Liver (tissue), 9 donors: ENCODE results near the gene NAPEPLD. TPM values are rescaled to one million over a fixed set of nuclear protein-coding genes. Genes with fewer than 3 reads are reported as not detected.

Source experiments
- DNase-seq: peaks from one replicate; pipeline ENCODE4 v3.0.0-alpha.2; 2017; ENCODE audit warnings: low spot score
- H3K27ac ChIP-seq, 2 donors: one replicate each; pipeline ENCODE4 v1.7.0; 2013; ENCODE audit warnings: inconsistent platforms in 2 of 2, low read length in 2 of 2, control low read depth in 1 of 2, low read depth in 1 of 2, mild to moderate bottlenecking in 1 of 2
- H3K27me3 ChIP-seq, 4 donors: one replicate each; pipeline versions ENCODE4 v1.6.1 to v1.7.0; 2013; ENCODE audit warnings: low read length in 3 of 4, inconsistent platforms in 1 of 4, mild to moderate bottlenecking in 1 of 4, moderate library complexity in 1 of 4; ENCODE audit not compliant: control insufficient read depth in 4 of 4, insufficient read depth in 4 of 4
- H3K36me3 ChIP-seq, 4 donors: one replicate each; pipeline versions ENCODE4 v1.6.1 to v1.7.0; 2013; ENCODE audit warnings: low read length in 3 of 4, mild to moderate bottlenecking in 3 of 4, low read depth in 1 of 4, moderate library complexity in 1 of 4; ENCODE audit not compliant: control insufficient read depth in 4 of 4, insufficient read depth in 3 of 4
- H3K4me1 ChIP-seq, 4 donors: one replicate each; pipeline versions ENCODE4 v1.6.1 to v1.7.0; 2013; ENCODE audit warnings: low read length in 3 of 4, mild to moderate bottlenecking in 3 of 4, moderate library complexity in 1 of 4; ENCODE audit not compliant: control insufficient read depth in 4 of 4, insufficient read depth in 4 of 4
- H3K4me3 ChIP-seq, 3 donors: one replicate each; pipeline versions ENCODE4 v1.6.1 to v1.7.0; 2013; ENCODE audit warnings: low read length in 3 of 3, control low read depth in 1 of 3, low read depth in 1 of 3, mild to moderate bottlenecking in 1 of 3
- H3K9ac ChIP-seq, 2 donors: one replicate each; pipeline ENCODE4 v1.7.0; 2013; ENCODE audit warnings: low read length in 2 of 2, mild to moderate bottlenecking in 2 of 2, moderate library complexity in 2 of 2, control low read depth in 1 of 2, low read depth in 1 of 2
- H3K9me3 ChIP-seq, 4 donors: one replicate each; pipeline versions ENCODE4 v1.6.1 to v1.7.0; 2013; ENCODE audit warnings: low read length in 3 of 4; ENCODE audit not compliant: control insufficient read depth in 4 of 4
- EGR1 ChIP-seq, 2 donors: IDR thresholded peaks; 2 replicates each; pipeline ENCODE4 v1.6.1; 2016 to 2018; ENCODE audit warnings: antibody characterized with exemption in 2 of 2, low read depth in 2 of 2
- GABPA ChIP-seq, 2 donors: IDR thresholded peaks in 1 of 2; conservative IDR thresholded peaks in 1 of 2; 2 replicates each; pipeline ENCODE4 v1.6.1; 2016; ENCODE audit warnings: antibody characterized with exemption in 2 of 2, mild to moderate bottlenecking in 1 of 2, moderate library complexity in 1 of 2
- HNF4G ChIP-seq: IDR thresholded peaks from 2 replicates; pipeline ENCODE4 v1.6.1; 2016; ENCODE audit warnings: antibody characterized with exemption
- RAD21 ChIP-seq, 2 donors: IDR thresholded peaks; 2 replicates each; pipeline ENCODE4 v1.6.1; 2016; ENCODE audit warnings: antibody characterized with exemption in 2 of 2, mild to moderate bottlenecking in 2 of 2
- SP1 ChIP-seq: IDR thresholded peaks from 2 replicates; pipeline ENCODE4 v1.6.1; 2018; ENCODE audit warnings: antibody characterized with exemption, mild to moderate bottlenecking
- YY1 ChIP-seq: IDR thresholded peaks from 2 replicates; pipeline ENCODE4 v1.6.1; 2016; ENCODE audit warnings: antibody characterized with exemption, mild to moderate bottlenecking
- WGBS: extraction: QIAGEN DNeasy Blood & Tissue Kit; methylation state at CpG from one replicate; pipeline ENCODE4 v1.1.7; 2013; 5-methylcytosine and 5-hydroxymethylcytosine counted together
- polyA plus RNA-seq, 2 donors: library from polyadenylated mRNA; stranded (reverse) in 1 of 2; unstranded in 1 of 2; fragments of 200-250 nt in 1 of 2; fragments of >200 nt in 1 of 2; fragmentation: Nextera tagmentation in 1 of 2; extraction: Ambion mirVana in 1 of 2; gene quantifications; one replicate each; pipeline versions ENCODE4 v1.2.1 to v1.2.3, GENCODE V29; 2013 to 2015
- total RNA-seq, 2 donors: library from RNA; depleted of rRNA; stranded (reverse); fragments of >200 nt; gene quantifications; one replicate each; pipeline ENCODE4 v1.2.3, GENCODE V29; 2014
- TF ChIP-seq, protein P1 (sequence below): fragments of 150-350 bp; IDR thresholded peaks from 2 replicates; pipeline ENCODE4 v1.5.1; 2017; ENCODE audit warnings: improper control_type of control experiment, low read depth, low read length; ENCODE audit not compliant: missing input control
- TF ChIP-seq, protein P2 (sequence below): IDR thresholded peaks from 2 replicates; pipeline ENCODE4 v1.6.1; 2016; ENCODE audit warnings: antibody characterized with exemption
- TF ChIP-seq, protein P3 (sequence below): IDR thresholded peaks from 2 replicates; pipeline ENCODE4 v1.6.1; 2016; ENCODE audit warnings: antibody characterized with exemption
- donor health status: healthy.
- donor health status: healthy.
- donor health status: healthy.
- donor health status: healthy.
- donor health status: healthy.

NAPEPLD gene
- total and polyA plus RNA-seq, 4 donors: 4.4 to 31.9 (median 18.2) TPM

DNA sequence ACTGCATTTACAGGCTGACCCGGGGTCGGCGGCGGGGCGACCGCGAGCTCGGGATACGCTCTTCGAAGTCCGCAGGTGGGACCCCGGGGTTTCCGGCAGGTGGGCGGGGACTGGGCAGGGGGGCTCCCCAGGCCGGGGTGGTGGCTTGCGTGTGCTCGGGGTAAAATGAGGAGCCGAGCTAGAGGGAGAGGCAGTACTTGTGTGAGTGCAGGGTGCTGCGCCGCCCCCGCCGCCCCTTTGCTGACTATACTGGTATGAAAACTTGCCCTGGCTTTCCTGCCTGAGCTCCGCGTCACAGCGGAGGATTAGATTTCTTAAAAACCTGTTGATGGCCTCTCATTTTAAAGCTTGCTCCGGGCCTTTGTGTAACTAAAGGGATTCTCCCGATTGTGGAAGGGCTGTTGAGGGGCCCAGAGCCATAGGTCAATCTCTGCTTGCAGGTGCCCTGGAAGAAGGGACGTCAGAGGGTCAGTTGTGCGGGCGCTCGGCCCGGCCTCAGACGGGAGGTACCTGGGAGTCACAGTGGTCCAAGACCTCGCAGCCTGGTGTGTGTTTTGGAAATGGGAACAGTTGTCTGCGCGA, 73.5 kb downstream of the NAPEPLD start:
- Histone ChIP-seq H3K27ac (peak overlapping the region; percentile 78 to 80), H3K4me1 (peaks cover 0 to 29% (median 20%) of the 10 kb centered on the region in 4 donors), H3K36me3 (no peaks in the 10 kb centered on the region), H3K27me3 (no peaks in the 10 kb centered on the region), H3K9ac (peak overlapping the region; percentile 57 to 90), H3K9me3 (no peaks in the 10 kb centered on the region), H3K4me3 (peak overlapping the region; percentile 49 to 95 (median 68))
- WGBS: under 1% methylated on average over 36 of the region's 36 CpGs
- DNase-seq: peak; percentile 65
- TF ChIP-seq, protein P1, sequence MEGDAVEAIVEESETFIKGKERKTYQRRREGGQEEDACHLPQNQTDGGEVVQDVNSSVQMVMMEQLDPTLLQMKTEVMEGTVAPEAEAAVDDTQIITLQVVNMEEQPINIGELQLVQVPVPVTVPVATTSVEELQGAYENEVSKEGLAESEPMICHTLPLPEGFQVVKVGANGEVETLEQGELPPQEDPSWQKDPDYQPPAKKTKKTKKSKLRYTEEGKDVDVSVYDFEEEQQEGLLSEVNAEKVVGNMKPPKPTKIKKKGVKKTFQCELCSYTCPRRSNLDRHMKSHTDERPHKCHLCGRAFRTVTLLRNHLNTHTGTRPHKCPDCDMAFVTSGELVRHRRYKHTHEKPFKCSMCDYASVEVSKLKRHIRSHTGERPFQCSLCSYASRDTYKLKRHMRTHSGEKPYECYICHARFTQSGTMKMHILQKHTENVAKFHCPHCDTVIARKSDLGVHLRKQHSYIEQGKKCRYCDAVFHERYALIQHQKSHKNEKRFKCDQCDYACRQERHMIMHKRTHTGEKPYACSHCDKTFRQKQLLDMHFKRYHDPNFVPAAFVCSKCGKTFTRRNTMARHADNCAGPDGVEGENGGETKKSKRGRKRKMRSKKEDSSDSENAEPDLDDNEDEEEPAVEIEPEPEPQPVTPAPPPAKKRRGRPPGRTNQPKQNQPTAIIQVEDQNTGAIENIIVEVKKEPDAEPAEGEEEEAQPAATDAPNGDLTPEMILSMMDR: no peak
- TF ChIP-seq EGR1 (IDR thresholded peaks at IDR 0.05; ENCODE audit: low read depth in 2 of 2): peak in 1 of 2 donors; percentile 11
- no peak for TF ChIP-seq YY1

DNA sequence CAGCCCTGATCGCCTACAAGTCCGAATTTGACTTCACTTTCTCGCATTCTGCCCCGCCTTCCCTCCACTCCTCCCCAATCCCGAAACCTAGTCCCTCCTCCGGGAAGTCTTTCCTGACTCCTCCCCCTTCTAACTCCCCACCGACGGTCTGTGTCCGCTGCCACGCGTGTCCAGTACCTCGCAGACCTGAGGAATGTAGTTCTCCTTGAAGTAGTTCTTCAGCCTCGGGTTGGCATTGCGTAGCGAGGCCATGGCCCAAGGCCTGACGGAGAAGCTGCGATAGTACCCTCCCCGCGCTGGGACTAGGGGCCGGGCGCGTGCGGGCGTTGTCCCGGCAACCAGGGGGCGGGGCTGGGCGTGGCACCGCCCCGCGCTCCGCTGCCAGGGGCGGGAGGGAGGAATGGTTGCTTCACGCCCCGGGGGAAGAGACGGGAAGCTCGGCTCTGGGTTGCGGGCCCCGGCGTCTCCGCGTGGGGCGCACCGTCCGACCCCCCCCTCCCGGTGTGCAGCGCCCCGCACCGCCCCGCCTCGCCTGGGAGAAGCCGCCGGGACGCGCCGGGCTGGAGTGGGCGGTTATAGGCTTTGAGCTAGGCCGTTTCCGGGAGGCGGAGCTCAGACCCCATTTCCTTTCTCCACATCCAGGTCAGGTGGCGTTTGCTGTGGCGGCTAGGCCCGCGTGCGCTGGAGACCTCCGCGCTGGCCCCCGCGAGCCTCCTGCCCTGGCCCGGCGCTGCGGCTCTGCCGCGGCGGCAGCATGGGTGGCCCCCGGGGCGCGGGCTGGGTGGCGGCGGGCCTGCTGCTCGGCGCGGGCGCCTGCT, 74.2 kb downstream of the NAPEPLD start, which contains the start of the genes ARMC10 and FBXL13:
TSS of gene ARMC10 (plus strand) at position 622 of the 818 bp plus-strand sequence. CDS start at position 755, 133 bp downstream.
TSS of gene FBXL13 (minus strand) at position 278 of the 818 bp plus-strand sequence.
- peak within 1 kb of the TSS; percentile 78 to 80 for H3K27ac ChIP-seq
- peak; percentile 95 for DNase-seq
- H3K4me1 ChIP-seq: peaks cover 0 to 29% (median 20%) of the 10 kb centered on the region in 4 donors
- no peaks in the 10 kb centered on the region for H3K36me3 ChIP-seq
- no peaks in the 10 kb centered on the region for H3K27me3 ChIP-seq
- H3K4me3 ChIP-seq: peak within 1 kb of the TSS; percentile 49 to 99 (median 95)
- H3K9me3 ChIP-seq: no peaks in the 10 kb centered on the region
- WGBS: under 1% methylated on average over 83 of the region's 83 CpGs
- TF ChIP-seq SP1 (peak; percentile 58), HNF4G (no peak), YY1 (peak; percentile 30), GABPA (IDR thresholded peaks at IDR 0.05 in 1 of 2, conservative IDR thresholded peaks at IDR 0.05 in 1 of 2) (peak in 1 of 2 donors; percentile 83), RAD21 (IDR thresholded peaks at IDR 0.05) (peak in 1 of 2 donors; percentile 11), EGR1 (IDR thresholded peaks at IDR 0.05; ENCODE audit: low read depth in 2 of 2) (peak in 1 of 2 donors; percentile 35)
- TF ChIP-seq, protein P1: peak; percentile 42
- TF ChIP-seq, protein P2, sequence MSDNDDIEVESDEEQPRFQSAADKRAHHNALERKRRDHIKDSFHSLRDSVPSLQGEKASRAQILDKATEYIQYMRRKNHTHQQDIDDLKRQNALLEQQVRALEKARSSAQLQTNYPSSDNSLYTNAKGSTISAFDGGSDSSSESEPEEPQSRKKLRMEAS: no peak
- TF ChIP-seq, protein P3, sequence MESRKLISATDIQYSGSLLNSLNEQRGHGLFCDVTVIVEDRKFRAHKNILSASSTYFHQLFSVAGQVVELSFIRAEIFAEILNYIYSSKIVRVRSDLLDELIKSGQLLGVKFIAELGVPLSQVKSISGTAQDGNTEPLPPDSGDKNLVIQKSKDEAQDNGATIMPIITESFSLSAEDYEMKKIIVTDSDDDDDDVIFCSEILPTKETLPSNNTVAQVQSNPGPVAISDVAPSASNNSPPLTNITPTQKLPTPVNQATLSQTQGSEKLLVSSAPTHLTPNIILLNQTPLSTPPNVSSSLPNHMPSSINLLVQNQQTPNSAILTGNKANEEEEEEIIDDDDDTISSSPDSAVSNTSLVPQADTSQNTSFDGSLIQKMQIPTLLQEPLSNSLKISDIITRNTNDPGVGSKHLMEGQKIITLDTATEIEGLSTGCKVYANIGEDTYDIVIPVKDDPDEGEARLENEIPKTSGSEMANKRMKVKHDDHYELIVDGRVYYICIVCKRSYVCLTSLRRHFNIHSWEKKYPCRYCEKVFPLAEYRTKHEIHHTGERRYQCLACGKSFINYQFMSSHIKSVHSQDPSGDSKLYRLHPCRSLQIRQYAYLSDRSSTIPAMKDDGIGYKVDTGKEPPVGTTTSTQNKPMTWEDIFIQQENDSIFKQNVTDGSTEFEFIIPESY: no peak
- H3K9ac ChIP-seq: peak within 1 kb of the TSS; percentile 57 to 90
